ENCODE results near the gene TRMT1L. TPM values are rescaled to one million over a fixed set of nuclear protein-coding genes. Genes with fewer than 3 reads are reported as not detected.

The TRMT1L gene
- total RNA-seq, 1 donor from 2014 or later: 26.0 TPM

GRCh38 chr1:185154912-185155513 lies 1.7 kb downstream of the TRMT1L start:
- Mint-ChIP-seq H3K4me1 (peaks cover 46% of the 10 kb centered on the region), H3K36me3 (ENCODE audit: low read depth) (peaks cover 19% of the 10 kb centered on the region), H3K27me3 (no peaks in the 10 kb centered on the region), H3K27ac (no peak overlapping the region), H3K9me3 (no peaks in the 10 kb centered on the region), H3K4me3 (peak overlapping the region; percentile 98)
- DNase-seq: no peak
- intact Hi-C loops (cut with micrococcal nuclease): loop anchor here (5.0 to 10.0 kb wide), 2 partner anchors 280 to 517 kb away; no protein-coding TSS in a partner anchor

- peaks cover 39% of the 10 kb centered on the region for H3K36me3 Mint-ChIP-seq (ENCODE audit: low read depth)
- intact Hi-C loops (cut with micrococcal nuclease): loop anchor here (10.0 kb wide), 1 partner anchor 283 kb away; no protein-coding TSS in a partner anchor
- no peak for DNase-seq
- no peaks in the 10 kb centered on the region for H3K9me3 Mint-ChIP-seq
- H3K4me1 Mint-ChIP-seq: peaks cover 26% of the 10 kb centered on the region
- no peaks in the 10 kb centered on the region for H3K27me3 Mint-ChIP-seq
- H3K4me3 Mint-ChIP-seq: no peak overlapping the region
- no peak overlapping the region for H3K27ac Mint-ChIP-seq
Measured at GRCh38 chr1:185152187-185152767, 4.5 kb downstream of the TRMT1L start.

GRCh38 chr1:185151215-185151614 lies 5.5 kb downstream of the TRMT1L start:
- H3K4me3 Mint-ChIP-seq: no peak overlapping the region
- no peak overlapping the region for H3K27ac Mint-ChIP-seq
- peaks cover 24% of the 10 kb centered on the region for H3K4me1 Mint-ChIP-seq
- DNase-seq: no peak
- H3K36me3 Mint-ChIP-seq (ENCODE audit: low read depth): peaks cover 39% of the 10 kb centered on the region
- H3K27me3 Mint-ChIP-seq: no peaks in the 10 kb centered on the region
- no peaks in the 10 kb centered on the region for H3K9me3 Mint-ChIP-seq
- intact Hi-C loops (cut with micrococcal nuclease): loop anchor here (10.0 kb wide), 1 partner anchor 284 kb away; no protein-coding TSS in a partner anchor

GRCh38 chr1:185144233-185144632 lies 12.5 kb downstream of the TRMT1L start:
- Mint-ChIP-seq H3K27me3 (no peaks in the 10 kb centered on the region), H3K4me3 (no peak overlapping the region), H3K4me1 (no peaks in the 10 kb centered on the region), H3K27ac (no peak overlapping the region), H3K36me3 (ENCODE audit: low read depth) (peaks cover 25% of the 10 kb centered on the region), H3K9me3 (no peaks in the 10 kb centered on the region)
- no peak for DNase-seq
- intact Hi-C loops (cut with micrococcal nuclease): no loop called here

- Mint-ChIP-seq H3K9me3 (no peaks in the 10 kb centered on the region), H3K36me3 (ENCODE audit: low read depth) (peaks cover 21% of the 10 kb centered on the region), H3K27ac (no peak overlapping the region), H3K4me3 (no peak overlapping the region), H3K27me3 (no peaks in the 10 kb centered on the region), H3K4me1 (peaks cover 2% of the 10 kb centered on the region)
- DNase-seq: no peak
- intact Hi-C loops (cut with micrococcal nuclease): no loop called here
Measured at GRCh38 chr1:185139246-185139645, 17.5 kb downstream of the TRMT1L start.

GRCh38 chr1:185137896-185138545 lies 18.7 kb downstream of the TRMT1L start:
- Mint-ChIP-seq H3K27me3 (no peaks in the 10 kb centered on the region), H3K36me3 (ENCODE audit: low read depth) (peaks cover 31% of the 10 kb centered on the region), H3K4me3 (no peak overlapping the region), H3K9me3 (peaks cover 5% of the 10 kb centered on the region), H3K27ac (no peak overlapping the region), H3K4me1 (peaks cover 2% of the 10 kb centered on the region)
- DNase-seq: no peak
- intact Hi-C loops (cut with micrococcal nuclease): no loop called here

- H3K9me3 Mint-ChIP-seq: peaks cover 5% of the 10 kb centered on the region
- H3K27me3 Mint-ChIP-seq: no peaks in the 10 kb centered on the region
- no peak for DNase-seq
- H3K27ac Mint-ChIP-seq: no peak overlapping the region
- no peak overlapping the region for H3K4me3 Mint-ChIP-seq
- peaks cover 2% of the 10 kb centered on the region for H3K4me1 Mint-ChIP-seq
- intact Hi-C loops (cut with micrococcal nuclease): no loop called here
- peaks cover 56% of the 10 kb centered on the region for H3K36me3 Mint-ChIP-seq (ENCODE audit: low read depth)
Measured at GRCh38 chr1:185132534-185132933, 24.2 kb downstream of the TRMT1L start.

- Mint-ChIP-seq H3K4me3 (no peak overlapping the region), H3K9me3 (peaks cover 5% of the 10 kb centered on the region), H3K27ac (no peak overlapping the region), H3K27me3 (no peaks in the 10 kb centered on the region), H3K36me3 (ENCODE audit: low read depth) (peaks cover 53% of the 10 kb centered on the region), H3K4me1 (no peaks in the 10 kb centered on the region)
- no peak for DNase-seq
- intact Hi-C loops (cut with micrococcal nuclease): no loop called here
Measured at GRCh38 chr1:185129708-185130107, 27.0 kb downstream of the TRMT1L start.

GRCh38 chr1:185112356-185112755 lies 44.4 kb downstream of the TRMT1L start:
- H3K9me3 Mint-ChIP-seq: peaks cover 13% of the 10 kb centered on the region
- no peak for DNase-seq
- no peak overlapping the region for H3K27ac Mint-ChIP-seq
- intact Hi-C loops (cut with micrococcal nuclease): no loop called here
- H3K36me3 Mint-ChIP-seq (ENCODE audit: low read depth): peaks cover 9% of the 10 kb centered on the region
- peaks cover 2% of the 10 kb centered on the region for H3K27me3 Mint-ChIP-seq
- no peak overlapping the region for H3K4me3 Mint-ChIP-seq
- H3K4me1 Mint-ChIP-seq: no peaks in the 10 kb centered on the region

- no peaks in the 10 kb centered on the region for H3K4me1 Mint-ChIP-seq
- intact Hi-C loops (cut with micrococcal nuclease): no loop called here
- peaks cover 13% of the 10 kb centered on the region for H3K9me3 Mint-ChIP-seq
- H3K27ac Mint-ChIP-seq: no peak overlapping the region
- H3K36me3 Mint-ChIP-seq (ENCODE audit: low read depth): peaks cover 5% of the 10 kb centered on the region
- H3K27me3 Mint-ChIP-seq: peaks cover 2% of the 10 kb centered on the region
- no peak for DNase-seq
- H3K4me3 Mint-ChIP-seq: no peak overlapping the region
Measured at GRCh38 chr1:185111873-185112272, 44.9 kb downstream of the TRMT1L start.

- DNase-seq: no peak
- Mint-ChIP-seq H3K4me3 (no peak overlapping the region), H3K9me3 (peaks cover 13% of the 10 kb centered on the region), H3K4me1 (no peaks in the 10 kb centered on the region), H3K27me3 (peaks cover 2% of the 10 kb centered on the region), H3K36me3 (ENCODE audit: low read depth) (peaks cover 2% of the 10 kb centered on the region), H3K27ac (no peak overlapping the region)
- intact Hi-C loops (cut with micrococcal nuclease): no loop called here
Measured at GRCh38 chr1:185110145-185110544, 46.6 kb downstream of the TRMT1L start.

- Mint-ChIP-seq H3K4me3 (no peak overlapping the region), H3K27ac (no peak overlapping the region), H3K36me3 (ENCODE audit: low read depth) (peaks cover 9% of the 10 kb centered on the region), H3K4me1 (no peaks in the 10 kb centered on the region), H3K27me3 (peaks cover 2% of the 10 kb centered on the region), H3K9me3 (peaks cover 13% of the 10 kb centered on the region)
- intact Hi-C loops (cut with micrococcal nuclease): no loop called here
- DNase-seq: no peak
Measured at GRCh38 chr1:185108321-185108720, 48.4 kb downstream of the TRMT1L start.

GRCh38 chr1:185105121-185105520 lies 51.6 kb downstream of the TRMT1L start:
- Mint-ChIP-seq H3K27me3 (peaks cover under 1% of the 10 kb centered on the region), H3K27ac (no peak overlapping the region), H3K36me3 (ENCODE audit: low read depth) (peaks cover 23% of the 10 kb centered on the region)

GRCh38 chr1:185104083-185104482 lies 52.7 kb downstream of the TRMT1L start:
- H3K27ac Mint-ChIP-seq: no peak overlapping the region
- no peak for DNase-seq
- H3K27me3 Mint-ChIP-seq: no peaks in the 10 kb centered on the region
- intact Hi-C loops (cut with micrococcal nuclease): no loop called here
- no peaks in the 10 kb centered on the region for H3K4me1 Mint-ChIP-seq
- H3K36me3 Mint-ChIP-seq (ENCODE audit: low read depth): peaks cover 31% of the 10 kb centered on the region
- peaks cover 6% of the 10 kb centered on the region for H3K9me3 Mint-ChIP-seq
- H3K4me3 Mint-ChIP-seq: no peak overlapping the region

More at GRCh38 chr1:185105121-185105520, 51.6 kb downstream of the TRMT1L start:
- intact Hi-C loops (cut with micrococcal nuclease): no loop called here
- peaks cover 11% of the 10 kb centered on the region for H3K9me3 Mint-ChIP-seq
- H3K4me3 Mint-ChIP-seq: no peak overlapping the region
- no peak for DNase-seq
- no peaks in the 10 kb centered on the region for H3K4me1 Mint-ChIP-seq
